Gastroesophageal sphincter (tissue), 4 donors: ENCODE data around the gene LETMD1. TPM values are rescaled to one million over a fixed set of nuclear protein-coding genes. Genes with fewer than 3 reads are reported as not detected.

ENCODE experiments used
- ATAC-seq: fragments of 150-250 bp; one replicate; pipeline ENCODE4 v1.9.1; 2016; ENCODE audit warnings: mild to moderate bottlenecking, moderate library complexity
- H3K27ac ChIP-seq, 4 donors: fragments of 200-600 bp; sonication (generic) in 3 of 4; 1 replicate in 3 of 4; 2 replicates in 1 of 4; pipeline ENCODE4 v1.5.1; 2016 to 2019
- H3K27me3 ChIP-seq: fragments of 200-600 bp; sonication (generic); one replicate; pipeline ENCODE4 v1.5.1; 2019
- H3K36me3 ChIP-seq, 2 donors: fragments of 200-600 bp; sonication (generic); one replicate each; pipeline ENCODE4 v1.5.1; 2019; ENCODE audit warnings: control low read depth in 1 of 2
- H3K4me1 ChIP-seq, 3 donors: fragments of 200-600 bp; sonication (generic); 1 replicate in 2 of 3; 2 replicates in 1 of 3; pipeline ENCODE4 v1.5.1; 2016 to 2019; ENCODE audit warnings: control low read depth in 2 of 3
- H3K4me3 ChIP-seq, 2 donors: fragments of 200-600 bp; sonication (generic); one replicate each; pipeline ENCODE4 v1.5.1; 2019; ENCODE audit warnings: mild to moderate bottlenecking in 1 of 2, moderate library complexity in 1 of 2
- H3K9me3 ChIP-seq, 3 donors: fragments of 200-600 bp; sonication (generic); one replicate each; pipeline ENCODE4 v1.5.1; 2017 to 2019; ENCODE audit warnings: control low read depth in 2 of 3
- EP300 ChIP-seq: sonication (generic); formaldehyde crosslinking; IDR thresholded peaks from one replicate; pipeline ENCODE4 v1.6.1; 2017; ENCODE audit warnings: antibody characterized with exemption, mild to moderate bottlenecking
- POLR2A ChIP-seq, 2 donors: fragments of 450-650 bp; IDR thresholded peaks; one replicate each; pipeline ENCODE4 v1.6.1; 2017; ENCODE audit warnings: antibody characterized with exemption in 2 of 2, mild to moderate bottlenecking in 2 of 2, moderate library complexity in 1 of 2
- POLR2AphosphoS5 ChIP-seq: sonication (generic); formaldehyde crosslinking; IDR thresholded peaks from one replicate; pipeline ENCODE4 v1.6.1; 2017; ENCODE audit warnings: antibody characterized with exemption
- WGBS, 2 donors: methylation state at CpG; one replicate each; pipeline ENCODE4 v1.1.5; 2018; ENCODE audit warnings: low coverage in 1 of 2; 5-methylcytosine and 5-hydroxymethylcytosine counted together
- total RNA-seq, 4 donors: library from RNA; depleted of rRNA; stranded (reverse); fragments of >200 nt; gene quantifications; one replicate each; pipeline ENCODE4 v1.1.0, GENCODE V29; 2016
- TF ChIP-seq, protein P1 (sequence below), 4 experiments: fragments of 200-600 bp in 2 of 4; fragments of 450-650 bp in 2 of 4; sonication (generic) in 1 of 4; IDR thresholded peaks; one replicate each; pipeline ENCODE4 v1.5.1; 2017 to 2019; ENCODE audit warnings: antibody characterized with exemption in 4 of 4, mild to moderate bottlenecking in 2 of 4, moderate library complexity in 2 of 4

The LETMD1 gene
- total RNA-seq, 4 donors from 2014 or later: 30.2 to 49.7 (median 42.6) TPM

DNA sequence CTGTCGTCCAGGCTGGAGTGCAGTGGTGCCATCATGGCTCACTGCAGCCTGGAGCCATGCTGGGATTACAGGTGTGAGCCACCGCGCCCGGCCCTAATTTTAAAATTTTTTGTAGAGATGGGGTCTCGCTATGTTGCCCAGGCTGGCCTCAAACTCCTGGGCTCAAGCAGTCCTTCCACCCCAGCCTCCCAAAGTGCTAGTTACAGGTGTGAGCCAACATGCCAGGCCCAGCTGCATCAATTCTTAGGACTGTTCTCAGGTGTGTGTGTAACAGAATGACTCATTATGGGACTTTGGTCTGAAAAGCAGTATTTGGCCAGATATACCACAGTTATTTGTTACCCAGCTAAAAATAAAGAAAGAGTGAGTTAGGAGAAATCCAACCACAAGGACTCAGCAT lies 17.4 kb downstream of the LETMD1 start:
- H3K4me1 ChIP-seq: no peaks in the 10 kb centered on the region
- peaks cover 0 to 100% of the 10 kb centered on the region in 2 donors for H3K36me3 ChIP-seq
- no peak for ATAC-seq
- no peaks in the 10 kb centered on the region for H3K27me3 ChIP-seq
- H3K4me3 ChIP-seq: no peak overlapping the region
- no peak for TF ChIP-seq POLR2AphosphoS5
- TF ChIP-seq, protein P1, sequence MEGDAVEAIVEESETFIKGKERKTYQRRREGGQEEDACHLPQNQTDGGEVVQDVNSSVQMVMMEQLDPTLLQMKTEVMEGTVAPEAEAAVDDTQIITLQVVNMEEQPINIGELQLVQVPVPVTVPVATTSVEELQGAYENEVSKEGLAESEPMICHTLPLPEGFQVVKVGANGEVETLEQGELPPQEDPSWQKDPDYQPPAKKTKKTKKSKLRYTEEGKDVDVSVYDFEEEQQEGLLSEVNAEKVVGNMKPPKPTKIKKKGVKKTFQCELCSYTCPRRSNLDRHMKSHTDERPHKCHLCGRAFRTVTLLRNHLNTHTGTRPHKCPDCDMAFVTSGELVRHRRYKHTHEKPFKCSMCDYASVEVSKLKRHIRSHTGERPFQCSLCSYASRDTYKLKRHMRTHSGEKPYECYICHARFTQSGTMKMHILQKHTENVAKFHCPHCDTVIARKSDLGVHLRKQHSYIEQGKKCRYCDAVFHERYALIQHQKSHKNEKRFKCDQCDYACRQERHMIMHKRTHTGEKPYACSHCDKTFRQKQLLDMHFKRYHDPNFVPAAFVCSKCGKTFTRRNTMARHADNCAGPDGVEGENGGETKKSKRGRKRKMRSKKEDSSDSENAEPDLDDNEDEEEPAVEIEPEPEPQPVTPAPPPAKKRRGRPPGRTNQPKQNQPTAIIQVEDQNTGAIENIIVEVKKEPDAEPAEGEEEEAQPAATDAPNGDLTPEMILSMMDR (IDR thresholded peaks at IDR 0.05): no peak
- H3K9me3 ChIP-seq: no peaks in the 10 kb centered on the region
- 91 to 92% methylated on average over 4 to 5 of the region's 5 CpGs for WGBS, 2 donors
- H3K27ac ChIP-seq: no peak overlapping the region

DNA sequence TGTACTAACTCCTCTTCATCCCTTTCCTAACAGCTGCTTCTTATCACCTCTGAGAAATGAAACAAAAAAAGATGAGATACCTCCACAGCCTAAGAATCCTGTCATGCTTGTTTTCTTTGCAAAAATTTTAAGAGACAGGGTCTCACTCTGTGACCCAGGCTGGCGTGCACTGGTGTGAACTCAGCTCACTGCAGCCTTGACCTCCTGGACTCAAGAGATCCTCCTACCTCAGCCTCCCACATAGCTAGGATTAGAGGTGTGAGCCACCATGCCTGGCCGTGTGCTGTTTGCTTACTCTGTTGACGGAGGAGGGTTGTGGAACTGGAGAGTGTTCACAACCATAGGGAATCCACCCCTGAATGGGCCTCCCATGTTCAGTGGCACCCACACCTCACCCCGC lies 19.1 kb downstream of the LETMD1 start:
- H3K27ac ChIP-seq: no peak overlapping the region
- no peak for ATAC-seq
- H3K4me1 ChIP-seq: peaks cover 0 to 11% (median 0%) of the 10 kb centered on the region in 3 donors
- H3K4me3 ChIP-seq: no peak overlapping the region
- TF ChIP-seq POLR2AphosphoS5 (no peak), EP300 (no peak)
- TF ChIP-seq, protein P1 (IDR thresholded peaks at IDR 0.05): no peak
- H3K36me3 ChIP-seq: peaks cover 0 to 100% of the 10 kb centered on the region in 2 donors
- H3K9me3 ChIP-seq: no peaks in the 10 kb centered on the region
- WGBS, 2 donors: 43 to 91% methylated on average over 2 to 4 of the region's 4 CpGs
- no peaks in the 10 kb centered on the region for H3K27me3 ChIP-seq

DNA sequence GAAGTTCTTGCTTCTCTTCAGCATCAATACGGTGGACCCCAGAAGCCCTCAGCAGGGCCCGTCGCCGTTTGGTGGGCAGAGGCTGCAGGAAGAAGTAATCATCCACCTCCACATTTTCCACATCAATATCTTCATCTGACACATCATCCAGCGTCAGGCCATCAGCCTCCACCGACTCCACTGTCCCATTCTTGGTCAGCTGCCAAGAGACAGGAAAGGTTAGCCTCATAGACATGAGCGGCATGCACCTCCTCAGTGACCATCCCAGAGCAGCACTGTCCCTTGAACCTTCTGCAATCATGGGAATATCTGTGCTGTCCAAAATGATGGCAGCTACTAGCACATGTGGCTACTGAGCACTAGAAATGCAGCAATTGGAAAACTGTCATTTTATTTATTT lies 19.6 kb downstream of the LETMD1 start:
- no peaks in the 10 kb centered on the region for H3K27me3 ChIP-seq
- peaks cover 0 to 11% (median 0%) of the 10 kb centered on the region in 3 donors for H3K4me1 ChIP-seq
- ATAC-seq: no peak
- H3K36me3 ChIP-seq: peaks cover 0 to 99% of the 10 kb centered on the region in 2 donors
- TF ChIP-seq POLR2AphosphoS5 (no peak), POLR2A (IDR thresholded peaks at IDR 0.05) (no peak), EP300 (no peak)
- TF ChIP-seq, protein P1 (IDR thresholded peaks at IDR 0.05): no peak
- WGBS, 2 donors: 46 to 73% methylated on average over 5 to 6 of the region's 7 CpGs
- no peak overlapping the region for H3K4me3 ChIP-seq
- H3K27ac ChIP-seq: no peak overlapping the region
- H3K9me3 ChIP-seq: no peaks in the 10 kb centered on the region

DNA sequence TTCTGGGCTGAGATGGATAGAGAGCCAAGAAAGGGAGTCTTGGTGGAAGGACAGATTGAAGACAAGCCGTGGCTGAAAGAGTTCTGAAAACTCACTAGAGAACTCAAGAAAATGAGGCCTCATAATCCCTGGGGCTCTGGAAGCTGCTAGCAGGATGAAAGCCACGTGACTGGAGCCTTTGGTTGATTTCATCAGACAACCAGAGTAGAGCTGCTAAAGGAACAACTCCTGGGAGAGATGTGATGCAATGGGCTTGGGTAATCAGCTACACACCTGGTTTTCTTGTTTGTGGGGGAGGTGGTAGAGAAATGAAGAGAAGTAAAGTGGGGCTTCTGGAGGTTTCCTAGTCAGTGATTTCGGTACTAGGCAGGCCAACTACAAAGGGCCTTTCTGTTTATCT lies 21.9 kb downstream of the LETMD1 start:
- WGBS, 2 donors: 63 to 70% methylated on average over 2 to 3 of the region's 3 CpGs
- TF ChIP-seq, protein P1 (IDR thresholded peaks at IDR 0.05): no peak
- no peak for TF ChIP-seq POLR2A (IDR thresholded peaks at IDR 0.05)
- no peak for TF ChIP-seq EP300
- TF ChIP-seq POLR2AphosphoS5: no peak
- Histone ChIP-seq H3K27me3 (no peaks in the 10 kb centered on the region), H3K36me3 (peaks cover 0 to 90% of the 10 kb centered on the region in 2 donors), H3K4me1 (peaks cover 0 to 19% (median 0%) of the 10 kb centered on the region in 3 donors), H3K27ac (peak overlapping the region in 1 of 4 donors; percentile 31), H3K9me3 (no peaks in the 10 kb centered on the region), H3K4me3 (no peak overlapping the region)
- ATAC-seq: no peak

DNA sequence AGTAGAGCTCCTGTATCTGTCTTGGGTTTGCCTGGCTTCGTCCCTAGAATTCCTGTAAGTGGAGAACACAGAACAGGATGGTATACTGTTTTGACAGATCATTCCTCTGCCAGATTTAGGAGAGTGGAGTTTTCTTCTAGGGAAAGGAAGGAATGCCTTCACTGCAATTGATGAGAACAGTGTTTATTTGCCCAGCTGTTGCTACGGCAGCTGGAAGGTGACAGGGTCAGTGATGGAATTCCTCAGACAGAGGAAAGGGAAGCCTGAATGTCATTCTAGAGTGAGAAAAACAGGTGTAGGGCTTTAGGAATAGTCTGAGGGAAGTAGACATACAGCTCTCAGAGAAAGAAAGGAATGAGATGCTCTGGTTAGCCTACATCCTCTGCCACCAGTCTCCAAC lies 23.5 kb downstream of the LETMD1 start:
- WGBS, 2 donors: 33 to 40% methylated on average over 2 of the region's 2 CpGs
- Histone ChIP-seq H3K27me3 (no peaks in the 10 kb centered on the region), H3K27ac (peak overlapping the region in 3 of 4 donors; percentile 28 to 45 (median 30)), H3K9me3 (no peaks in the 10 kb centered on the region), H3K4me3 (no peak overlapping the region), H3K36me3 (peaks cover 0 to 79% of the 10 kb centered on the region in 2 donors), H3K4me1 (peaks cover 0 to 36% (median 10%) of the 10 kb centered on the region in 3 donors)
- ATAC-seq: peak; percentile 36
- no peak for TF ChIP-seq POLR2AphosphoS5
- TF ChIP-seq EP300: no peak
- TF ChIP-seq, protein P1 (IDR thresholded peaks at IDR 0.05): no peak
- no peak for TF ChIP-seq POLR2A (IDR thresholded peaks at IDR 0.05)
